GM18909 (cell line): Measurements from ENCODE around the gene LAMC3.
"Not testable (repeated sequence)": the region's sequence is repeated elsewhere in the genome, so short reads cannot be mapped to it uniquely, and the experiment has no call there.

Experiments
- ATAC-seq: cut with Tn5 transposase; IDR thresholded peaks from one replicate; pipeline ENCODE4 v1.9.1; 2021; ENCODE audit warnings: mild to moderate bottlenecking; ENCODE audit not compliant: unreplicated experiment, poor library complexity

The LAMC3 gene

DNA sequence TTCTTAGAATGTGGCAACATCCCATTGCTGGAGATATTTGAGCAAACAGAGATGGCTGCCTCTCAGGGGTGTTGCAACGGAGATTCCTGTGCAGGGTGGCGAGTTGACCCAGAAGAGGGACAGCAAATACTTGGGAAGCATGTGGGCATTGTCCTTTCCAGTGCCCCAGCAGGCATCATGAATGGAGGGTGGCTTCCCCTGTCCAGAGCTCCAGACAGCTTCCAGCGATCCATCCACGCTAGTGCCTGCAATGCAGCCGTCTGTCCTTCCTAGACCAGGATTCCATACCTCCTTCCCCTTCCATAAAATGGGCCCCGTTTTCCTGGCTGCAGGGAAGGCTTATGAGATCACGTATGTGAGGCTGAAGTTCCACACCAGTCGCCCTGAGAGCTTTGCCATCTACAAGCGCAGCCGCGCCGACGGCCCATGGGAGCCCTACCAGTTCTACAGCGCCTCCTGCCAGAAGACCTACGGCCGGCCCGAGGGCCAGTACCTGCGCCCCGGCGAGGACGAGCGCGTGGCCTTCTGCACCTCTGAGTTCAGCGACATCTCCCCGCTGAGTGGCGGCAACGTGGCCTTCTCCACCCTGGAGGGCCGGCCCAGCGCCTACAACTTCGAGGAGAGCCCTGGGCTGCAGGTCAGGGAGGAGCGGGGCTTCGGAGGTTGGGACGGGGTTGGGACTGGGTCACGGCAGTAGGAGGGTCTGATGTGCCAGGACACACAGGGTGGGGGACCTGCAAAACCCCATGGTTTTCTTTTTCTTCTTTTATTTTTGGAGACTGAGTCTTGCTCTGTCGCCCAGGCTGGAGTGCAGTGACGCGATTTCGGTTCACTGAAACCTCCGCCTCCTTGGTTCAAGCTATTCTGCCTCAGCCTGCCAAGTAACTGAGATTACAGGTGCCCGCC, 17.2 kb downstream of the LAMC3 start:
- ATAC-seq: no peak

DNA sequence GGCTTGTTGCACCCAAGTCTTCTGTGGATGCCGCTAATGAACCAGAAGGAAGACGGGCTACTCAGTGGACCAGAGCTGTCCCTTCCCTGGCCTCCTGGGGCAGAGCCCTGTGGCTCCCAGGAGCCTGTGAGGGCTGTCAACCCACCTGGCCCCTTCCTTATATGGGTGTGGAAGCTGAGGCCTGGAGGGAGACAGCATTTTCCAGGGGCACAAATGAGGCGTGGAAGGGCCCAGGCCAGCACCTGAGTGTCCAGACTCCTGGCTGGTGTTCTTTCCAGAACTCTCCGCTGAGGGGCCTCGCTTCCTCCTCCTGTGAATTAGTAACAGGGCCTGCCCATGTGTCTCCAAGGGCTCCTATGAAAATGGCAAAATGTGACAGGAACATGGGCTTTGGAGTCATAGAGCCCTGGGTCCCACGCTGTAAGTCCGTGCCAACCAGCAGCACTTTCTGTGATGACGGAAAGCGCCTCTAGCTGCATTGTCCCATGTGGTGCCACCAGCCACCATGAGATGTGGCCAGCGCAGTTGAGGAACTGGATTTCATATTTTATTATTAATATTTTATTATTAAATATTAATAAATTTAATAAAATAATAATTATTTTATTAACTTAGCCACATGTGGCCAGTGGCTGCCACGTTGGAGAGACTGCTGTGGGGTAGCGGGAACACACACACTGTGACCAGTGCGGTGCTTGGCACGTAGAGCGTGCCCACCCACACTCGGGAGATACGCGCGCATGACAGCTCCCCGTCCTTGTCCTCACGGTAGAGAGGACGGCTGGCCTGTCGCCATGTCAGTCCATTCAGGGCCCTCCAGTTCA, 18.3 kb downstream of the LAMC3 start:
- ATAC-seq: no peak

DNA sequence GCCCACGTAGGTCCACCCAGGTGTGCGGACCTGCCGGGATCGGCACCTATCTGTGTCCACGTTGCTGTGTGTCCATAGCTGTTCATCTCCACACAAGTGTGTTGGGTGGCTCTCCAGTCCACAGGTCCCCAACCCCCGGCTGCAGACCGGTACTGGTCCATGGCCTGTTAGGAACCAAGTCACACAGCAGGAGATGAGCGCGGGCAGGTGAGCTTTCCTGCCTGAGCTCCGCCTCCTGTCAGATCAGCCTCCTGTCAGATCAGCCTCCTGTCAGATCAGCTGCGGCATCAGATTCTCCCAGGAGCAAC, 18.9 kb downstream of the LAMC3 start:
- no peak for ATAC-seq

DNA sequence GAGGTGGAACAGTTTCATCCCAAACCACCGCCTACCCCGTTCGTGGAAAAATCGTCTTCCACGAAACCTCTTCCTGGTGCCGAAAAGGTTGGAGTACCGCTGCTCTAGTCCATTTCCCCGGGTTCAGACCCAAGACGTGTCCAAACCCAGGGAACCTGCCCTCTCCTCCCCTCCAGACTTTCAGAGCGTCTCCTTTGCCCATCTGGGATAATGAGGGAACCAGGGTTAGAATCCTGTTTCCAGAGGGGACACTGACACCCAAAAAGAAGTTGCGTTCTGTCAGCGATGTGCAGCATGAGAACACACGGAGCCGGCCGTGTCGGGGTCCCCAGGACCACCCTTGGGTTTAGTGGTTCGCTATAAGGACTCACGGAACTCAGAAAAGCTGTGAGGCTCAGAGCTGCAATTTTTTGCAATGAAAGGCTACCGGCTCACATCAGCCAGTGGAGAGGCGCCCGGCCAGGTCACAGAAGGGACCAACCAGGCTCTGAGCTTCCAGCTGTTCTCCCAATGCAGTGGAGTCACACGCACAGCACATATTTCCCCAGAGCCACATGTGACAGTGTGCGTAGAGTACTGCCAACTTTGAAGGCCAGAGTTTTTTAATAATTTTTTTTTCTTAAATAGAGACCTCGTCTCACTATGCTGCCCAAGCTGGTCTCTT, 19.4 kb downstream of the LAMC3 start:
- ATAC-seq: no peak

DNA sequence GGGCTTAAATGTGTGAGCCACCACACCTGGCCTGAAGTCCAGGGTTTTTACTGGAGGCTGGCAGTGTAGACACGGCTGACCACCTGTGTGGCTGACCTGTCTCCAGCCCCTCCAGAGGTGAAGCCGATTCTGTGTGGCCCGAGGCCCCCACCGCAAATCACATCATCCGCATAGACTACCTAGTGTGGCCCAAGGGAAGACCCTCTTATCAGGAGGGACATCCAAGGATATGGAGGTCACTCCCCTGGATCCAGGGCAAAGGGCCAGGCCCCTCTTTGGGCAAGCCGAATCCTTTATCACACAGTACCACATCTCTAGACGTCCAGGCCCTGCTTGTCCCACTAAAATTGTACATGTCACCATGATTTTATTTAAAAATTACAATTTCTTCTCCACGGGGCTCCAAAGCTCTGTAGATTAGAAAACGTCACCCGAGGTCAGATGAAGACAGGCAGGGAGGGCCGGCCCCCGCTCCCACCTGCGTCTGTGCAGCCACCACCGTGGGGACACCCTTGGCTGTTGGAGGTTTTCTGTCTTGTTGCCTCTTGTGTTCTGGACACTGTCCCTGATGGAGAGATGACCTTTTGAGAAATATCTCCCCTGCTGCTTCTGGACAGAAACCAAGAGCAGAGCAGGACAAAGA, 20.1 kb downstream of the LAMC3 start:
- no peak for ATAC-seq

DNA sequence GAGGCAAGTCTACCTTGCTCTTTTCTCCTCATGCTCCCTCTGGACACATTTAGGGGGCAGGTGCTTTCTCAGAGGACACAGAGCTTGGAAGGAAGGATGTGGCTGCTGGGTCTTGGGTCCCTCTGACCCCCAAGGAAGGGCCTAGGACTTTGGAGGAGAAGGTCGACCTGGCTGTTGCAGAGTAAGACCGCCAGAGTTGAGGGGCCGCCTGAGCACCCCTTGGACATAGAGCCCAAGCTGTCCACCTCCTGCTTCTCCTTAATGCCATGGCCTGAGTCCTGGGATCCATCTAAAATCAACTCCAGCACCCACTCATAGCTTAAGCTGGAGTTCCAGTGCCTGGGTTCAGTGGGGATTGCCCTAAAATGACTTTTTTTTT, 20.6 kb downstream of the LAMC3 start:
- no peak for ATAC-seq

DNA sequence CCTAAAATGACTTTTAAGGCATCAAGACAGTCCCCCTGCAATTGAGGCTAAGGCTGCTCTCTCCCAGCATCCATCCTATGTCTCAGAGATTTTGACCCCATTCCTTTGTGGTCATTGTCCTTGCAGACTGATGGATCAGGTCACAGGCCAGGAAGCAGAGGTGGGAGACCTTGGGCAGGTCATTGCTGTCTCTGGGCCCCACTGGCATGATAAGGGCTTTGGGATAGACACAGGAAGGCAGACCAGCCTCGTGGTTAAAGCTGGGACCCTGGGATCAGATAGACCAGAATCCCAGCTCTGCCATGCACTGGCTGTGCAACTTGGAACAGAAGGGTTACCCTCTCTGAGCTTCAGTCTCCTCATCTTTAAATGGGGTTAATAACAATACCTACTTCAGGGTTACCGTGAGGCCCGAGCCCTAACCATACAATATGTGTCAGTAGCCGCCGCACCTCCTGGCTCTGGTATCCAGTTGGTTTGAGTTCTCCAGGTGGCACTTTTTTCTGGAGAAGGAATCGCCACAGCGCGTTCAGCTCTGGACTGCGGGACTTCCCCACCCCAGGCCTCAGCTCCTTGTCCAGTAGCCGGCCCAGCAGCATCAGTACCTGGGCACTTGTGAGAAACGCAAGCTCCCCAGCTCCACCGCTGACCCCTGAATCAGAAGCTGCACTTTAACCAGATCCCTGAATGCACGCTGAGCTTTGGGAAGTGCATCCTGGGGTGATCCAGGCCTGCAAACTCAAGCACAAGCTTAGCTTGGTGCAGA, 21.4 kb downstream of the LAMC3 start:
- ATAC-seq: no peak

DNA sequence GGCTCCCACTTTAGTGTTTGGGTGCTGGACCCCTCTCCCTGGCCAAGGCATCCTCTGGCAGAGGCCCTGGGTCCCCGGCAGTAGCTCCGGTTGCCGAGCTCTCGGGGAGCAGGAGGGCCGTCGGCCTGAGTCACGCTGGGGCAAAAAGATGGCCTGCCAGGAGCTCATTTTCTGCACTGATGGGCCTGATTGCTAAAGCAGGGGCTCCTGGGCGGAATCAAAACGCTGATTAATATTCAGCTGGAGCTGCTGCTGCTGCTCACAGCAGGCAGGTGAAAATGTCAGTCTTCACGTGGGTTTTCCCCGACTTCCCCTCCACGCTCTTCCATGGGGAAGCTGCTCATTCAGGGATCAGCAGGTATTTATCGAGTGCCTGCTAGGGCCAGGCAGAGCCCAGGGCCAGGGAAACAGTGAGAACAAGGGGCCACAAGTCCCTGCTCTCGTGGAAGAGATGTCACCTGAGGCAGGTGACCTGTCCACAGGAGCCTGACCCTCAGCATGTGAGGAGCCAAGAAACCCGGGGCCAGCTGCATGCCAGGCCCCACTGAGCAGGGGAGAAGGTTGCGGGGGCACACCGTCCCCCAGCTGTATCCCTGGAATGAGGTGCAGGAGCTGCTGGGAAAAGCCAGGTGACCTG, 22.1 kb downstream of the LAMC3 start:
- no peak for ATAC-seq

DNA sequence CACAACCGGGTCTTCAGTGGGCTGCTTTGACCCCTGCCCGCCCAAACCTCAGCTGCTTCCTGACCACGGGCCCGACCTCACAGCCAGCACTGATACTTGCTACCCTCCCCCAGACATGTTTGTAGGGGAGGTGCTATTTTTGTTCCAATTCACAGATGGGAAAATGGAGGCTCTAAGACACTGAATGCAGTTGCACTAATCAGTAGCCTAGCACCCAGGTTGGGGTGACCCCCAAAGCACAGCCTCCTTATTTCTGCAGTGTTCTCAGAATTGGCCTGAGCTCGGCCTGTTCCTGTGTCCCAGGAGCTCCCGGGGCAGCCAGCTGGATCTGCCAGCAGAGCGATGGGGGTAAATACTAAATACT, 22.6 kb downstream of the LAMC3 start:
- no peak for ATAC-seq

DNA sequence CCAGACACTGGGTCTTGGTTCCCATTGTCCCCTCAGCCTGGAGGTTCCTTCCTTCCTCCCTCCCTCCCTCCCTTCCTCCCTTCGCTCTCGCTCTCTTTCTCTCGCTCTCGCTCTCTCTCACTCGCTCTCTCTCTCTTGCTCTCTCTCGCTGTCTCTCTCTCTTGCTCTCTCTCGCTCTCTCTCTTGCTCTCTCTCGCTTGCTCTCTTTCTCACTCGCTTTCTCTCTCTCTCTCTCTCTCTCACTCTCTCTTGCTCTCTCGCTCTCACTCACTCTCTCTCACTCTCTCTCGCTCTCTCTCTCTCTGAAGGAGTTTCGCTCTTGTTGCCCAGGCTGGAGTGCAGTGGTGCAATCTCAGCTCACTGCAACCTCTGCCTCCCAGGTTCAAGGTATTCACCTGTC, 23.4 kb downstream of the LAMC3 start:
- ATAC-seq: no peak

DNA sequence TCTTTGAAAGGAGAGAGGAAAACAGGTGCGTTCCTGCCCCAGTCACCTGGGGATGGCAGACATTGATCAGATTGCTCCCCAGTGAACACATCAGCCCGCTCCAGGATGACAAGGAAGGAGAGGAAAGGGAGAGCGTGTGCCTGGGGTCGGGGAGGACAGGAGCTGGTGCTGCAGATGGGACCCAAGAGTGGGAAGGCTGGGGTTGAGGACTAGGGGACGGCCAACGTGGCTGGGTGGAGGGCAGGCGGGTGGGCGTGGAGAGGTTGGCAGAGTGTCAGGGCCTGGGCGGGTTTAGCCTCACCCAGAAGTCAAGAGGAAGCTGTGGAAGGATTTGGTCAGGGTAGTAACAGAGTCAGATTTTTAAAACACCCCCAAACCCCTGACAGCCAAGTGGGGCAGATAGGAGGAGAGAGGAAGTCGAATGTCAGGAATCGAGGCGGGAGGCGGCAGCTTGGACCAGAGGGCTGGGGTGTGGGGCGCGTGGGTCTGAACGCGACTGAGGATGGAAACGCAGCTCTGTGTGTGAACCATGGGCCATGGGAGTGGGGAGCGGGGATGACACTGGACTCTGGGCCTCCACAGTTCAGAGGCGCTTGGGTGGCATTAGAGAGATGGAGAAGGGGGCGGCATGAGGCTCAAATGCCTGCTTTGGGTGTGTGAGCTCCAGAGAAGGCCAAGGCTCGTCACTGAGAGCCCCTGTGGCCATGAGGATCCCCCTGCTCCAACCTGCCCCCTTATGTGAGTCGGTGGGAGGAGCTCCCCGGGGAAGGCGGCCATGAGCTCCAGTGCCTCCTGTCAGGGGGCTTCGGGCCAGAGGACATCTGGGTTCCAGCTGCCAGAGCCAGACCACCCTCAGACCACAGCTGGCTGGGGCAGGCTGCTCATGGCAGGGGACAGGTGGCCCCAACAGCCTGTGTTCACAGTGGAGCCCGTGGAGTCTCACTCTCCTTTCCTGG, 24.6 kb downstream of the LAMC3 start:
- ATAC-seq: no peak

DNA sequence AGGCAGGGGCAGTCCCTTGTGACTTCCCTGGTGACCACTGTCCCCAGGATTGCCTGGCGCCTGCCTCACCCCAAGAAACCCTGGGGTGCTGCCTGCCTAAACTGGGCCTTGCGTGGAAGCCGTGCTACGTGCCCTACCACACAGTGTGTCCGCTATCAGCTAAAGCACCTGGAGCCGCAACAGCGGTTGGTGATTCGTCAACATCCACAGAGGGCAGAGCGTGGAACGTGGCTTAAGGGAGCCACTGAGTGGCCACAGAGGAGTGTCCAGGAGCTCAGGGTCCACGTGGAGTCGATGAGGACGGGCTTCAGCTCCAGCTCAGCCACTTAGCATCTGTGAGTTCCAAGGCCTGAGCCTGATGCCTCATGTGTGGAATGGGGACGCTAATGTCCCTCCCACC, 25.3 kb downstream of the LAMC3 start:
- no peak for ATAC-seq

DNA sequence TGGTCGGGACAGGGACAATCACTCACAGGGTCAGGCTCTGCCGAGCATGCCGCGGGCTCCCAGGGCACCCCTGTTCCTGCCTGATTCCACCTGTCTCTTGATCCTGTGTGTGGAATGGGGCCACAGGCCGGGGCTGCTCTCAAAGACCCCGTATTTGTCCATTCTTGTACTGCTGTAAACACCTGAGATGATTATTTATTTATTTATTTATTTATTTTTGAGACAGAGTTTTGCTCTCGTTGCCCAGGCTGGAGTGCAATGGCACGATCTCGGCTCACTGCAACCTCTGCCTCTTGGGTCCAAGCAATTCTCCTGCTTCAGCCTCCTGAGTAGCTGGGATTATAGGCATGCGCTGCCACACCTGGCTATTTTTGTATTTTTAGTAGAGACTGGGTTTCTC, 25.8 kb downstream of the LAMC3 start:
- not testable (repeated sequence) for ATAC-seq

DNA sequence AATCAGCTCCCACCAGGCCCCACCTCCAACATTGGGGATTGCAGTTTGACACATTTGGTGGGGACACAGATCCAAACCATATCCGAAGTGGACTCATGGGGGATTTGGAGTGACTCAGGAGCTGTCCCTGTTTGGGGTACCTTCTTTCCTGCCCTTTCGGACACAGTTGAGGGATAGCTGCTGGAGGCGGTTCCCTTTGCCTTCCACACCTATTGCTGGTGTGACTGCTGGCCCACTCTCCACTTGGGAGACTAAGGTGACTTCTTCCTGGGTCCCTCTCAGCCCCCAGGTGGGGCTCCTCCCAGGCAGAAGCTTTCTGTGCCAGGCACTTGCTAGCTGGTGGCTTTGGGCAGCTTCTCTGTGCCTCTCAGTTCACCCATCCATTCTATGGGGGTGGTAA, 26.6 kb downstream of the LAMC3 start:
- ATAC-seq: no peak

DNA sequence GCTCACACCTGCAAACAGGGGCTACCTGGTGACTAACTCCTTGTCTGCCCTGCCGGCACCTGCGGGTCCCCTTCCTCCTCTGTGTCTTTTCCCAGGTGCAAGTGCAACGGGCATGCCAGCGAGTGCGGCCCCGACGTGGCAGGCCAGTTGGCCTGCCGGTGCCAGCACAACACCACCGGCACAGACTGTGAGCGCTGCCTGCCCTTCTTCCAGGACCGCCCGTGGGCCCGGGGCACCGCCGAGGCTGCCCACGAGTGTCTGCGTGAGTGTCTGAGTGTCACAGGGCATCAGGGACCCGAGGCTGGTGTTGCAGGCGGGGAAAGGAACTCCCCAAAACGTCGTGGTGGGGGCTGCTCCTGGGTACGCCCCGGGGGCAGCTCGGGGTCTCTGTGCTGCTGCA, 27.1 kb downstream of the LAMC3 start:
- ATAC-seq: no peak

DNA sequence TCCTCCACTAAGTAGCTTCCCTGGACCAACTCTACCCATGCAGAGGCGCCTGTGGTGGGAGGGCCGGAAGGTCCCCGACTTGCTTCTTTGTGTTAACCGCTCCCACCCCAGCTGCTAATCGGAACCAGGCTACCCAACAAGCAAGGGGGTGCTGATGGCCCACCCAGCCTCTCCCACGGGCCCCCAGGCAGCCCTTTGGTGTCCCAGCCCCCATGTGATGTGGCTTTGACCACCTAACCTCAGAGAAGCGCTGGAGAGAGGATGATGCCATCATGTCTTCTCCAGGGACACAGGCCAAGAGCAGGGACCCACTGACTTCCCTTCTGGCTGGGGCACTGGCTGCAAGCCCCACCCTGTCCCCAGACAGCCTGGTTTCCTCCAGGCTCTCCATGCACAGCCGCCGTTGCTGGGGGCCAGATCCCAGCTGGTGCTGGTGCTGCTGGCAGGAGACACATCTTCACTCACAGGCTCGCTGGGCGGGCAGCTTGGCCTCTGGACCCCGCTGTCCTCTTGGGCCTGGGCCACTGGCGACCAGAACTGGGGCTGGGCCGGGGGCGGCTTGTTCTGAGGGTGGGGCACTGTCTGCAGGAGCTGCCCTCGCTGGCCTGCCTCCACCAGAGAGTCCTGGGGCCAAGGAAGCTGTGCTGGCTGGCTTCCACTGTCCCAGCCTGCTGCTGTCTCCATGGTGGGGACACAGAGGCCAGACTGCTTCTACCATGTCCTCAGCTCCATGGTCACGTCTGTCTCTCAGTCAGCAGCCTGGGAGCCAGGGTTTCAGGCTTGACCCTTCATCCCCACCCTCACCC, 27.8 kb downstream of the LAMC3 start:
- no peak for ATAC-seq

DNA sequence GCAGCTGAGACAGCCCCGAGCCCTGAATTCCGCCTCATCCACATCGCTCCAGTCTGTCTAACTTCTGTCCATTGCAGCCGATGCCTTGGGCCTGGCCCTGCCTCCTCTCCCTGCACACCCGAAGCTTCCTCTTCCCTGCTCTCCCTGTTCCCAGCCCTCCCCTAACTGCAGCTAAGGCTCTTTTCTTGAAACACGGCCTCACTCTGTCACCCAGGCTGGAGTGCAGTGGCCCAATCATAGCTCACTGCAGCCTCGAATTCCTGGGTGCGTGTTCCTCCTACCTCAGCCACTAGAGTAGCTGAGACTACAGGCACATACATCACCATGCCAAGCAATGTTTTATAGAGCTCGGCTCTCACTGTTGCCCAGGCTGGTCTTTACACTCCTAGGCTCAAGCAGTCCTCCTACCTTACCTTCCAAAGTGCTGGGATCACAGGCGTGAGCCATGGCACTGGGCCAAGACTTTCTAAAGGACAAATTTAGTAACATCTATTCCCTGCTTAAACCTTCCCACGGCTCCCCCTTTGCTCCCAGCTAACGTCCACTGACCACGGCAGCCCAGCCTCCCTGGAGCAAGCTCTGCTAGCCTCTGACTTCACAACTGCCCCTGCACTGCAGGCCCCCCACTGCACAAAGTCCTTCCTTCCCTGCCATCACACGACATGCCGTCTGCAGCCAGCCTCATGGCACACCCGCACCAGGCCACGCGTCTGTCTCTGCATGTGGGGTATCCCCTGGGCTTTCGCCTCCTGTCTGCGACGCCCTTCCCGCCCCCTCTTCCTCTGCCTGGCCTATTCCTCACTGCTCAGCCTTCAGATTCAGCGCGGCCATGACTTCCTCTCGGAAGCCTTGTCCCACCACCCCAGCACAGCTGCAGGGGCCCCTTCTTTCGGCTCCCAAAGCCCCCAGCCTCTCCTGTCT, 28.6 kb downstream of the LAMC3 start:
- ATAC-seq: no peak
